Peyer's patch (tissue), 4 donors: ENCODE data around the gene VPS52.

Experiments used
- CTCF ChIP-seq, 6 experiments: fragments of 450-650 bp in 4 of 6; fragments of 200-600 bp in 2 of 6; sonication (generic) in 1 of 6; IDR thresholded peaks; one replicate each; pipeline ENCODE4 v1.5.1; 2017 to 2019; ENCODE audit warnings: antibody characterized with exemption in 6 of 6, mild to moderate bottlenecking in 3 of 6, moderate library complexity in 1 of 6
- POLR2A ChIP-seq, 2 donors: fragments of 450-650 bp; IDR thresholded peaks; one replicate each; pipeline ENCODE4 v1.5.1; 2017; ENCODE audit warnings: antibody characterized with exemption in 2 of 2, mild to moderate bottlenecking in 2 of 2, moderate library complexity in 2 of 2

GRCh38 chr6:33313105-33313708 lies 41.5 kb upstream of the VPS52 start:
- TF ChIP-seq CTCF (IDR thresholded peaks at IDR 0.05): no peak
- TF ChIP-seq POLR2A (IDR thresholded peaks at IDR 0.05): no peak
